ENCODE measurements around the gene CEP131. TPM values are rescaled to one million over a fixed set of nuclear protein-coding genes. Genes with fewer than 3 reads are reported as not detected.

CEP131 gene
- total and polyA plus RNA-seq, 2 of the 8 experiments (the other 6 are each of a cell fraction or from before 2014, with no cell fraction given) = 5.9 to 23.2 TPM

- TF ChIP-seq POU5F1 (IDR thresholded peaks at IDR 0.05; ENCODE audit: low read depth, low read length) (no peak), KDM4A (IDR thresholded peaks at IDR 0.05; ENCODE audit: low read depth, low read length, severe bottlenecking) (no peak)
- TF ChIP-seq, protein P1, sequence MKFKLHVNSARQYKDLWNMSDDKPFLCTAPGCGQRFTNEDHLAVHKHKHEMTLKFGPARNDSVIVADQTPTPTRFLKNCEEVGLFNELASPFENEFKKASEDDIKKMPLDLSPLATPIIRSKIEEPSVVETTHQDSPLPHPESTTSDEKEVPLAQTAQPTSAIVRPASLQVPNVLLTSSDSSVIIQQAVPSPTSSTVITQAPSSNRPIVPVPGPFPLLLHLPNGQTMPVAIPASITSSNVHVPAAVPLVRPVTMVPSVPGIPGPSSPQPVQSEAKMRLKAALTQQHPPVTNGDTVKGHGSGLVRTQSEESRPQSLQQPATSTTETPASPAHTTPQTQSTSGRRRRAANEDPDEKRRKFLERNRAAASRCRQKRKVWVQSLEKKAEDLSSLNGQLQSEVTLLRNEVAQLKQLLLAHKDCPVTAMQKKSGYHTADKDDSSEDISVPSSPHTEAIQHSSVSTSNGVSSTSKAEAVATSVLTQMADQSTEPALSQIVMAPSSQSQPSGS (IDR thresholded peaks at IDR 0.05; ENCODE audit: low read length) = no peak
Measured at GRCh38 chr17:81203136-81203535, 19.6 kb downstream of the CEP131 start (continued).

All from H1 (cell line).